ENCODE data around the gene DMAC2. TPM values are rescaled to one million over a fixed set of nuclear protein-coding genes. Genes with fewer than 3 reads are reported as not detected.

The DMAC2 gene
- total and polyA plus RNA-seq, 2 of the 13 experiments (the other 11 are each of a cell fraction or from before 2014, with no cell fraction given), result 39.0 to 66.0 TPM

- Histone ChIP-seq H3K27ac (ENCODE audit: extremely low read length, insufficient read depth, low read length) (no peak overlapping the region), H4K20me1 (ENCODE audit: insufficient read depth, low read length) (no peaks in the 10 kb centered on the region), H3K9me3 (ENCODE audit: low read length) (no peaks in the 10 kb centered on the region), H3K36me3 (replicated peaks in 1 of 2; ENCODE audit: control insufficient read depth in 1 of 2, insufficient read depth in 2 of 2, low read length in 2 of 2) (no peaks in the 10 kb centered on the region), H3K79me2 (ENCODE audit: insufficient read depth, low read length) (peaks cover under 1% of the 10 kb centered on the region), H3K4me3 (replicated peaks in 1 of 3; ENCODE audit: insufficient read depth in 1 of 3, low read depth in 2 of 3, low read length in 3 of 3) (no peak overlapping the region), H3K27me3 (ENCODE audit: control insufficient read depth in 1 of 2, insufficient read depth in 2 of 2, low read length in 2 of 2) (no peaks in the 10 kb centered on the region), H2AFZ (ENCODE audit: low read length) (no peak overlapping the region), H3K4me1 (ENCODE audit: insufficient read depth, low read length) (peaks cover 38% of the 10 kb centered on the region), H3K4me2 (ENCODE audit: low read depth, low read length) (peak overlapping the region; percentile 77; the same call in 1 of the 2 replicates), H3K9ac (ENCODE audit: insufficient read depth, low read depth, low read length) (no peak overlapping the region)
- ChIA-PET CTCF (ENCODE audit: low intra/inter-chr PET ratio, low total read pairs) (no interaction called here), POLR2A (no interaction called here)
- DNase-seq (ENCODE audit: low spot score) (no peak), ATAC-seq (no peak), FAIRE-seq (no peak)
- in situ Hi-C loops (cut with HindIII; ENCODE audit: extremely low pct_ligation_motif_present, low pct_unique_long_range_greater_than_20kb) (loop anchor here (5.0 kb wide), 1 partner anchor 118 kb away; no protein-coding TSS in a partner anchor), intact Hi-C loops (cut with micrococcal nuclease; ENCODE audit: unreplicated experiment) (no loop called here)
- TF ChIP-seq RELA (CRISPR knock-in tag; IDR thresholded peaks at IDR 0.05), result no peak
- no peak for TF ChIP-seq ZSCAN20 (CRISPR knock-in tag; IDR thresholded peaks at IDR 0.05; ENCODE audit: borderline replicate concordance)
- no peak for TF ChIP-seq ZNF660 (CRISPR knock-in tag; IDR thresholded peaks at IDR 0.05; ENCODE audit: borderline replicate concordance, low read depth)
- TF ChIP-seq ZNF18 (CRISPR knock-in tag; IDR thresholded peaks at IDR 0.05; ENCODE audit: insufficient replicate concordance), result no peak
- no peak for TF ChIP-seq ZNF350 (CRISPR knock-in tag; IDR thresholded peaks at IDR 0.05; ENCODE audit: borderline replicate concordance, low read depth)
- no peak for TF ChIP-seq BCL6 (CRISPR knock-in tag; IDR thresholded peaks at IDR 0.05)
- no peak for TF ChIP-seq HNRNPL (IDR thresholded peaks at IDR 0.05; ENCODE audit: low read depth, low read length)
- no peak for TF ChIP-seq FLYWCH1 (CRISPR knock-in tag; IDR thresholded peaks at IDR 0.05)
- TF ChIP-seq NR2F6 (IDR thresholded peaks at IDR 0.05), result no peak
- TF ChIP-seq NR2F6 (CRISPR knock-in tag; IDR thresholded peaks at IDR 0.05), result no peak
- WGBS (ENCODE audit: low lambda C conversion rate), result 81% methylated on average over 3 of the region's 6 CpGs
- BruUV-seq (replicated peaks), result no TSS peak
Observed at GRCh38 chr19:41443813-41444455, 4.2 kb upstream of the DMAC2 start.

Data from HepG2 (cell line).